Measurements from ENCODE around the gene REXO4. TPM values are rescaled to one million over a fixed set of nuclear protein-coding genes. Genes with fewer than 3 reads are reported as not detected.

REXO4 gene
- total and polyA plus RNA-seq, 2 of the 4 experiments (the other 2 are of a cell fraction): 16.1 to 21.8 TPM

GRCh38 chr9:133421615-133422542, 4.1 kb upstream of the REXO4 start, which contains the start of gene ADAMTS13:
Gene ADAMTS13, plus strand, starts transcription at chr9:133422367. Its CDS starts 77 bp downstream, at chr9:133422444.
- DNase-seq: peak; percentile 15
- no peak for TF ChIP-seq MAFK (IDR thresholded peaks at IDR 0.05; ENCODE audit: low read depth, low read length)
- TF ChIP-seq CTCF (conservative IDR thresholded peaks at IDR 0.05; ENCODE audit: low read depth, low read length): no peak; the same call in 1 of the 2 replicates
- TF ChIP-seq RCOR1 (IDR thresholded peaks at IDR 0.05; ENCODE audit: insufficient replicate concordance, low read length): no peak
- no peak for TF ChIP-seq USF2 (IDR thresholded peaks at IDR 0.05; ENCODE audit: low read depth, low read length)
- no peak for TF ChIP-seq MXI1 (IDR thresholded peaks at IDR 0.05; ENCODE audit: borderline replicate concordance, low read depth, low read length)
- no peak for TF ChIP-seq RAD21 (IDR thresholded peaks at IDR 0.05; ENCODE audit: low read length)
- TF ChIP-seq RFX5 (IDR thresholded peaks at IDR 0.05; ENCODE audit: low read depth, low read length): no peak
- no peak for TF ChIP-seq POLR2A (IDR thresholded peaks at IDR 0.05; ENCODE audit: low read depth, low read length)
- TF ChIP-seq ELK1 (IDR thresholded peaks at IDR 0.05; ENCODE audit: borderline replicate concordance, low read depth, low read length): no peak
- no peak for TF ChIP-seq NFE2L2 (IDR thresholded peaks at IDR 0.05; ENCODE audit: low read depth, low read length)
- TF ChIP-seq SMC3 (IDR thresholded peaks at IDR 0.05; ENCODE audit: low read depth, low read length): no peak
- no peak for TF ChIP-seq MAZ (IDR thresholded peaks at IDR 0.05; ENCODE audit: borderline replicate concordance, low read depth, low read length)
- TF ChIP-seq FOS (IDR thresholded peaks at IDR 0.05; ENCODE audit: low read depth, low read length): no peak

More at GRCh38 chr9:133421615-133422542, 4.1 kb upstream of the REXO4 start, which contains the start of gene ADAMTS13:
- Histone ChIP-seq H2BK120ac (ENCODE audit: low read depth, low read length) (peak within 1 kb of the TSS; percentile 13; the same call in 1 of the 2 replicates), H4K91ac (ENCODE audit: insufficient read depth, low read depth, low read length) (no peak within 1 kb of the TSS), H3K4me1 (ENCODE audit: control insufficient read depth, insufficient read depth, low read length) (peaks cover 8% of the 10 kb centered on the region; the same call in 1 of the 2 replicates), H4K5ac (ENCODE audit: low read depth, low read length) (no peak within 1 kb of the TSS), H3K79me1 (ENCODE audit: low read depth in 1 of 2, low read length in 2 of 2) (peaks cover 4 to 5% of the 10 kb centered on the region in 2 experiments; a peak in 2 of 4 replicates), H3K27me3 (ENCODE audit: control insufficient read depth, insufficient read depth, low read length) (no peaks in the 10 kb centered on the region; the same call in 1 of the 2 replicates), H3K9me1 (ENCODE audit: insufficient read depth, low read length) (peaks cover 14% of the 10 kb centered on the region), H3K23ac (ENCODE audit: low read depth, low read length) (no peak within 1 kb of the TSS), H3K27ac (ENCODE audit: insufficient read depth, low read length) (no peak within 1 kb of the TSS; the same call in 1 of the 2 replicates), H3K9me3 (ENCODE audit: control insufficient read depth, insufficient read depth, low read length) (no peaks in the 10 kb centered on the region), H2AFZ (replicated peaks; ENCODE audit: low read length, poor library complexity) (peak within 1 kb of the TSS; percentile 21), H2AK9ac (replicated peaks; ENCODE audit: low read depth, low read length, poor library complexity) (peak within 1 kb of the TSS; percentile 55), H3K18ac (ENCODE audit: low read depth, low read length) (no peak within 1 kb of the TSS), H3K4me2 (ENCODE audit: low read depth, low read length) (no peak within 1 kb of the TSS; the same call in 1 of the 2 replicates), H3K56ac (ENCODE audit: extremely low read depth, insufficient read depth, low read length) (peak within 1 kb of the TSS; percentile 1; the same call in 1 of the 2 replicates), H2AK5ac (ENCODE audit: low read depth, low read length) (no peak within 1 kb of the TSS), H3K36me3 (ENCODE audit: control insufficient read depth, insufficient read depth, low read length) (peaks cover 4% of the 10 kb centered on the region; the same call in 1 of the 2 replicates), H2BK20ac (ENCODE audit: low read depth, low read length) (no peak within 1 kb of the TSS), H3K4me3 (ENCODE audit: insufficient read depth, low read depth, low read length) (no peak within 1 kb of the TSS), H3K4ac (ENCODE audit: low read depth, low read length) (no peak within 1 kb of the TSS), H4K20me1 (ENCODE audit: insufficient read depth, low read length) (peaks cover 8% of the 10 kb centered on the region; the same call in 1 of the 2 replicates), H3K14ac (replicated peaks; ENCODE audit: low read depth, low read length) (no peak within 1 kb of the TSS), H3K9ac (ENCODE audit: low read depth, low read length) (no peak within 1 kb of the TSS), H2BK15ac (ENCODE audit: low read depth, low read length) (no peak within 1 kb of the TSS; the same call in 2 of the 3 replicates), H2BK5ac (ENCODE audit: low read depth, low read length, poor library complexity, severe bottlenecking) (no peak within 1 kb of the TSS), H4K8ac (ENCODE audit: low read depth in 2 of 2, low read length in 2 of 2) (no peak within 1 kb of the TSS)
- ChIA-PET POLR2A (ENCODE audit: unreplicated experiment) (no interaction called here), CTCF (no interaction called here)
- 56% methylated on average over 9 of the region's 23 CpGs; no CpG with 5 or more reads in 1 of the 2 experiments for WGBS, 2 experiments (ENCODE audit: extremely low coverage in 2 of 2, insufficient read length in 1 of 2)
- in situ Hi-C loops (cut with MboI; ENCODE audit: low sequenced_read_pairs) (no loop called here), intact Hi-C loops (cut with micrococcal nuclease) (loop anchor here (5.0 kb wide), 1 partner anchor 35 kb away; the partner anchor contains the start of gene CACFD1), dilution Hi-C loops (cut with HindIII; ENCODE audit: low sequenced_read_pairs, unreplicated experiment) (no loop called here)
- BruUV-seq (replicated peaks): no TSS peak
- no peak for ATAC-seq (ENCODE audit: low read depth)
